ENCODE results near the gene RGS4.
A peak's percentile ranks its signal among the peaks of the same experiment; 100 is the strongest.
"Not testable (repeated sequence)": the region's sequence is repeated elsewhere in the genome, so short reads cannot be mapped to it uniquely, and the experiment has no call there.

The RGS4 gene

DNA sequence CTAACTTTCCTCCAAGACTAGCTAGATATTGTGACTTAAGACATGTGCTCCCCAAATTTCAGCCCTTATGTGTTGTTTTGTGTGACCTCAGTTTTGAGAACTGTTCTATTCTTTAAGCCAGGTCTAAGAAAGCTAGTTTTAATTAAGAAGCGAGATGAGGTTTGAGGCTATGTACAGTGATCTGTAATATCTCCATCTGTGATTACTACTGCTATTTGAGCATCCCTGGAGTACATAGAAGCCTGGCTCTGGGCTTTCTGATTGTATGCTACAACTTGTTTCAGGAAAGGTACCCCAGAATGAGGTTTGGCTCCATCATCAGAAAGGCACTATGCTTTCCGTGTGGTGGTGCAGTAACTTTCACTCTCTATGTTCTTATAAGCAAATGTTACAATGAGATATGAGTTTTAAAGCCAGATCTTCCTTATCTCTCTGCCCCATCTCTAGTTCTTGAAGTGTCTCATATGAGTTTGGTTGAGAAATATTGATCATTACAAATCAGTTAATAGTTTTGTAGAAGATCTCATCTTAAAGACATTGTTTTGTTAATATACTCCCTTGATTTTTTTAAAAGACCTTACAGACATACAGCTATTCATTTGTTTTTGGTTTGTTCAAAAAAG, 605 bp downstream of the RGS4 start:
- no peak for DNase-seq

DNA sequence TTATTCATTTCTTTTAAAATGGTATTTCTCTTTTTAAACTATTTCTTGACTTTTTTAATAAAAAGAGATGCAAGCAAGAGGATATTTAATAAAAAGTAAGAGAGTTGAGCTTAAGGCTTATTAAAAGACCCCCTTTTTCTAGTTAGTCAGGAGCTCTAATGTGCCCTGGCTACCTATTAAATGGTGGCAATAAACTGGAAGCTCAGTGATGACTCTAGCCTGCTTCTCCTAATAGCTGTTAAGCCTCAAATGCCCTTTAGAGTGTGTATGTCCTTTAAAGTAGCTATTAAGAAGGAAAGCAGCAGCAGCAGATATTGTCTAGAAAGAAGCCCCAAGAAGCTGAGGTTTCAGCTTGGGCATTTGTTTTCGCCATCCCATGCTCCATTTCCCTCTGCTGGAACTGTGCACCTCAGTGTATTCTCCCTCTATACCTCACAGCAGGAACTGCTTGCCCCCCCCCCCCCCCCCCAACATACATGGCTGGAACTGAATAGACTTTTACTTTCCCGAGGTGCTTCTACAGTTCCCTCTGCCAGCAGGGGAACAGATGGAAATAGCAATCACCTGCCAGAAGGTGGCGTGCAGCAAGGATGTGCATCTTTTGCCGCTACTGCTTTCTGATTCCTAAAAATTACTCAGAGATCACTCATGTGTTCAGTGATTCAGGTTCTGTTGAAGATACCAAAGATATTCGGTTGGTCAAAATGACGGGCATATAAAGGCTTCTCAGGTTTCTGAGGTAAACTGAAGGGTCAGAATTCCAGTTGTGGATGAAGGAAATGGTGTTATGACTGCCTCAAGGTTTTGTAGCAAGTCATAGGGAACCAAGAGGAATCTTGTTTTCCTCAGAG, 2.5 kb downstream of the RGS4 start:
- DNase-seq = peak; percentile 54

GRCh38 chr1:163072658-163073057, 3.5 kb downstream of the RGS4 start:
- DNase-seq = no peak

- DNase-seq = no peak
These were observed 4.8 kb downstream of the RGS4 start for GRCh38 chr1:163074004-163074403.

DNA sequence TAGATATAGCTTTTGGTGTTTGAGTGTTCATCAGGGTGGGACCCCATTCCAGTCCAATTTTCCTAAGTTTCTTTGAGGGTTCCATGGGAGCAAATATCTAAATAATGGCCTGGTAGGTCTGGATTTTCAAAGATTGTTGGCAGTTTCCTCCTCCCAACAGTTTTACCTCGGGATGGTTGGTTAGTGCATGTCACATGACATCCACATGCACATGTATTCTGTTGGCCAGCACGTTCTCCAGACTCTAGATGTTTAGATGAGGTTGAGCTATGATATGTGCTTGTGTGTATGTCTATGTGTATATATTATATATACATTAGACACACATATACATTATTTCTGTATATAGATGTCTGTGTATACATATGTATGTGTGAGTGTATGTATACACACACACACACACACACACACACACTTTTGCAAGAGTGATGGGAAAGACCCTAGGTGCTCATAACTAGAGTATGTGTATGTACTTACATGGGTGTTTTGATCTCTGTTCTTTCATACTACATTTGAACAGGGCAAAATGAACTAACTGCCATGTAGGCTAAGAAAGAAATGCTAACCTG, 5.6 kb downstream of the RGS4 start:
- no peak for DNase-seq

DNA sequence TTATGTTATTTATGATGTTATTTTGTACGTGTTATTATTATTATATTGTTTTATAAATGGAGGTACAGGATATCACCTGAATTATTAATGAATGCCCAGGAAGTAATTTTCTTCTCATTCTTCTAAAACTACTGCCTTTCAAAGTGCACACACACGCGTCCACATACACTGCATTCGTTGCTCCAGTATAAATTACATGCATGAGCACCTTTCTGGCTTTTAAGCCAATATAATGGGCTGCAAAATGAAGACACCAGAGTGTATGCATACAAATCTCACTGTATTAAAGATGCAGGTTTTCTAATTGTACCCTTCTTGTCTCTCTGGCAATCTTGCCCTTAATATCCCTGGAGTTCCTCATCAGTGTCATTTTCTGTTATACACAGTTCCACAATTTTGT, 6.9 kb downstream of the RGS4 start:
- DNase-seq = no peak

DNA sequence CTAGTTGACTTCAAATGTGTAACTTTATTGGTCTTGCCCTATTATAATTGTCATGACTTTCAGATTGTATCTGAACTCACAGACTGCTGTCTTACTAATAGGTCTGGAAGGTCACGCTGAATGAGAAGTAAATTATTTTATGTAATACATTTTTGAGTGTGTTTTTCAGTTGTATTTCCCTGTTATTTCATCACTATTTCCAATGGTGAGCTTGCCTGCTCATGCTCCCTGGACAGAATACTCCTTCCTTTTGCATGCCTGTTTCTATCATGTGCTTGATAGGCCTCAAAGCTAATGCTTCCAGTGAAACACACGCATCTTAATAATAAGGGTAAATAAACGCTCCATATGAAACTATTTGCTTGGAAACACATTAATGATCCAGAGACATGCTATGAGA, 7.3 kb downstream of the RGS4 start:
- DNase-seq = no peak

GRCh38 chr1:163076981-163077761, 8.0 kb downstream of the RGS4 start:
- DNase-seq = no peak

GRCh38 chr1:163082971-163083370, 13.8 kb downstream of the RGS4 start:
- DNase-seq = no peak

DNA sequence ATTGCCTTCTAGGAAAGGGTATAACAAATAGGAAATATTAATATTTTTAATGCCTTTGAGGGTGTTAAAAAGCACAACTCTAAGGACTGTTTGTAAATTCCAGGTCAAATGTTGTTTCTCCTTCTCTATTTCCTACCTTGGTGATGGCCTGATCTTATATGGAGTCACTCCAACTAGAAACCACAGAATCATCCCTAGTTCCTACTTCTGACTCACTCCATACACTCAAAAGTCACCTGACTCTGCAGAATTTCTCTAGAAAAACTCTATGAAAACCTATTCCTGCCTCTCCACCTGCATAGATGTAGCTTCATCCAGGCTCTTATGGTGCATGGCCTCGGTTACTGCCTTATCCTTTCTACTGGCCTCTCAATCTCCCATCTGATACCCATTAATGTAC, 14.5 kb downstream of the RGS4 start:
- DNase-seq = no peak

DNA sequence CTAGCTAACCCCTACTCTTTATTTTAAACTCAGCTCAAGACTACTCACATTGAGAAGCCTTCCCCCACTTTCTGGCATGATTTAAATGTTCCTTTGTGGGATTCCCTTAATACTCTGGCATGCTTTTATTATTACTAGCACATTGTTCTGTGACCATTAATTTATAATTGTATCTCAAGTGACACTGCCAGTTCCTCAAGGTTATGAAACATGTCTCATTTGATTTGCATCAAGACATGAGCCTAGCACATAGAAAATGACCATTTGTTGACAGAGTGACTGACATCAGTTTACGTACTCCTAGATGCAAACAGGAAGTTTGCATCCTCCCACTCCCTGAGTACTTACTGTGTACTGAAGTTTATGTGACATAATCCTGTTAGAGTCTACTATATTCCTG, 15.2 kb downstream of the RGS4 start:
- no peak for DNase-seq

DNA sequence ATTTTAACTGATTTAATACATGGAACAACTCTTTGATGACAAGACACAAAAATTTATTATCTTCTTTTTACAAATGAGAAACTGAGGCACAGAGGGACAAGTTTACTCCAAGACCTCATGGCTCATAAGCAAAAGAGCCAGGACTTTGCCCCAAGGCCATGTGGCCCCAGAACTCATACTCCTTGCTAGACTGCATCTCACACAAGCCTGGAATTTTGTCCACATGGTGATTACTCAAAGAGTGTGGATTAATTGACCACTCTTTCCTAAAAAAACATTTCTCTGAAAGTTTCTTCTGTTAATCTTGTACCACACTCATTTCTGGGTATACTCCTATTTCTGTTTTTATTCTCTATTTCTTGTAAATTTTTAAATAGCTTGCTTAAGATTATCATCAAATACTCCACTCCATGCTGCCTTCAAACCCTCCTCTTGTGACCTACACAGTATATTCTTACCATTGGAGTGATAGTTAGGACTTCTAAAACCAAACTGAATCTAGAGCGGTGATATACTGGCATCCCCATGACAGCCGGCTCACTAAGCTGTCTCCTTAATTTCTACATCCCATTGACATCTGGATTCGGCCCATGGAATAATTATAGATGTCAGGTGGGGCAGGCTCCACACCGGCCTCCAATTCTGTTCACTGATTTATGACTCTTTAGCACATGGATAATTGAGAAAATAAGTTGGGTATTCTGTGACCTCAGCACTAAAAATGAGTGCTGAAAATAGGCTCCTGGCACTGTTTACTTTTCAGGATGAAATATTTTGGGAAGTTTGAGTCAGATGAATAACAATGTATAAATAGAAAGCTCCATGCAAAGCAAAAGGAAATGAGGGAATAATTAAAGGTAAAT, 16.1 kb downstream of the RGS4 start:
- DNase-seq = no peak

GRCh38 chr1:163085904-163086268, 16.7 kb downstream of the RGS4 start:
- DNase-seq = no peak

DNA sequence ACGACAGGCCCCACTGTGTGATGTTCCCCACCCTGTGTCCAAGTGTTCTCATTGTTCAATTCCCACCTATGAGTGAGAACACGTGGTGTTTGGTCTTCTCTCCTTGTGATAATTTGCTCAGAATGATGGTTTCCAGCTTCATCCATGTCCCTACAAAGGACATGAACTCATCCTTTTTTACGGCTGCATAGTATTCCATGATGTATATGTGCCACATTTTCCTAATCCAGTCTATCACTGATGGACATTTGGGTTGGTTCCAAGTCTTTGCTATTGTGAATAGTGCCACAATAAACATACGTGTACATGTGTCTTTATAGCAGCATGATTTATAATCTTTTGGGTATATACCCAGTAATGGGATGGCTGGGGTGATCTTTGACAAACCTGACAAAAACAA, 20.0 kb downstream of the RGS4 start:
- not testable (repeated sequence) for DNase-seq

GRCh38 chr1:163090321-163090945, 21.3 kb downstream of the RGS4 start:
- DNase-seq = peak; percentile 16

GRCh38 chr1:163093169-163093568, 24.0 kb downstream of the RGS4 start:
- DNase-seq = no peak

DNA sequence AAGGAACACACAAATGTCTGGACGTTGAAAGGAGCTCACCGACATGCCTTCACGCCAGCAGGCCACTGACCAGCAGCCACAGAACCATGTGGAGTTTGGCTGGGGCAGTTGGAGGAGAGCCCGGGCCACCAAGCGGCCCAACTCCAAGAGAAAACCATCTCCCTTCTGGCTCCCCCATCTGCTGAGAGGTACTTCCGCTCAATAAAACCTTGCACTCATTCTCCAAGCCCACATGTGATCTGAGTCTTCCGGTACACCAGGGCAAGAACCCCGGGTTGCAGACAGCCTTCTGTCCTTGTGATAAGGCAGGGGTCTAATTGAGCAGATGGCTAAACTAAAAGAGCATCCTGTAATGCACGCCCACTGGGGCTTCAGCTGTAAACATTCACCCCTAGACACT, 24.4 kb downstream of the RGS4 start:
- DNase-seq = no peak

- no peak for DNase-seq
These were observed 25.0 kb downstream of the RGS4 start for GRCh38 chr1:163094182-163094581.

- DNase-seq = no peak
These were observed 25.4 kb downstream of the RGS4 start for GRCh38 chr1:163094589-163094988.

DNA sequence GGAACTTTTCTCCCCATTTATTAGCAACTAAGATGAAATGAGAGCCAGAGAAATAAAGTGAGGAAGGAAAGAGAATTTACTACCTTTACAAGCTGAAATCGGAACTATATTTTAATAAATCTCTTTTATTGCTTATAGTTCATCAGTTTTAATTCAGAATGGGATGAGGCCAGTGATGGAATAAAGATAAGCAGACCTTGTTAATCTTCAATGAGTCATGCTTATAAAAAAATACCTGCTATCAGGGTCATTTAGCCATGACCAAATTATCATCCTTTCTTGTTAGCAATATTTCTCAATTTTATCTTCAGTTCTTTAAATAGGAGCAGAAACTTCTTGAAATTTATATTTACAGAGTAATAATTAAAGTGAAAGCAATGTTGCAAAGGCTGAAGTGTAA, 26.1 kb downstream of the RGS4 start:
- no peak for DNase-seq

DNA sequence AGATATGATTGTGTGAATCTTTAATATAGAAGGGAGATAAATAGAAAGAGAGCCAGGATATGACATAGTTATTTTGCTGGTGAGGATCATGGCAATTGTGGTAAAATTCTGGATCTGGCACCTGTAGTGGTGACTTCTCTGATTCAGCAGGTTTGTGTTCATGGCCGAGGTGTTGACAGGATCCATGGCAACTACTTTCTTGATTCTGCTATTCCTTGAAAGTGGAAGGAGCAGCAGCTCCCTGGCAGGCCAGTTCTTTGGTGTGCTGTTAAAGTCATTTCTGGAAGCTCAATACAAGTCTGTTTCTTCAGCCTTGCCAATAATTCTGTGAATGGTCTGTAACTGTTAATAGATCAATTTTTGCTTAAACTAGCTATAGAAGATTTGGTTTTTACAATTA, 33.4 kb downstream of the RGS4 start:
- no peak for DNase-seq

All from activated CD4-positive, alpha-beta T cell treated with anti-CD3 and anti-CD28 coated beads, Interleukin-2, amount 50 U/mL, for 16 hours (primary cell).